C4-2B (cell line): ENCODE data around the gene TSEN2.

ENCODE experiments used
- H3K27ac ChIP-seq: fragments of 450-650 bp; 2 replicates; pipeline ENCODE4 v1.5.1; 2017
- CTCF ChIP-seq: fragments of 450-650 bp; conservative IDR thresholded peaks from 2 replicates; pipeline ENCODE4 v1.5.1; 2017; ENCODE audit warnings: mild to moderate bottlenecking
- ZFX ChIP-seq: fragments of 450-650 bp; IDR thresholded peaks from 2 replicates; pipeline ENCODE4 v1.6.1; 2017

Gene TSEN2

GRCh38 chr3:12486916-12487315, 2.6 kb downstream of the TSEN2 start:
- H3K27ac ChIP-seq, result no peak overlapping the region
- TF ChIP-seq CTCF (no peak), ZFX (no peak)

DNA sequence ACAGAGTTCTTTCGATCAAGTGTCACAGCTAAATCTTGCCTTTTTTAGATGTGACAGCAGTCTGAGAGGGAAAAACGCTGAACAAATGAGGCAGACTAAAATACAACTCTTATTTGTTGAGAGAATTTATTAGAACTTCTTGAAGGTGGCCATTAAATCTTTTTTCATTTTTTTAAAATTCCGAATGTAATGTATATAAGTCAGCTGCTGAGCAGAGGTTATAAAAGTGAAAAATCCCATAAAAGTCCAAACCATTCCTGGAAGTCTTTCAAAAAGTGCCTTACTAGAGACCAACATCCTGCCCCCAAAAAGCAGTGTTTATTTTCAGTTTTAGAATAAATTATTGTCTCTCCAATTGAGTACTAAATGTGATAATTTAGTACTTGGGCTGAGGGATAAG, 3.1 kb downstream of the TSEN2 start:
- no peak for TF ChIP-seq CTCF
- no peak for TF ChIP-seq ZFX

DNA sequence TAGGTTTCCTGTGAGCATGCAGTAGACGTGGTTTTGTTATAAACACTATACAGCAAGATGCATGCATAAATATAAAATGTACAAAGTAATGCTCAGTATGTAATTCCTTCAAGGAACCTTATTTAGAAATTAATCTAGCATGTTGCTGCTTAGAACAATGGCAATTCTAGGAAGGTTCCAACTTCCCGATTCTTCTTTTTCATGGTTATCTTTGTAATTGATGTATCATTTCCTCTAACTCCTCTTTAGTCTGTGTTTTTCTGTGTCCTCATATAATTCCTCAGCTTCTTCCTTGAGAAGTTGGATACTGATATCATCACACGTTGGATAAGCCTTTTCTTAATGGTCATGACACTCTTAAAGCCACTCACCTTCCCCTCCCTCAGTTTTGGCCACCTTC, 3.5 kb downstream of the TSEN2 start:
- TF ChIP-seq ZFX (no peak), CTCF (no peak)
- H3K27ac ChIP-seq, result no peak overlapping the region

More for the DNA sequence above, 3.1 kb downstream of the TSEN2 start:
- H3K27ac ChIP-seq, result no peak overlapping the region

DNA sequence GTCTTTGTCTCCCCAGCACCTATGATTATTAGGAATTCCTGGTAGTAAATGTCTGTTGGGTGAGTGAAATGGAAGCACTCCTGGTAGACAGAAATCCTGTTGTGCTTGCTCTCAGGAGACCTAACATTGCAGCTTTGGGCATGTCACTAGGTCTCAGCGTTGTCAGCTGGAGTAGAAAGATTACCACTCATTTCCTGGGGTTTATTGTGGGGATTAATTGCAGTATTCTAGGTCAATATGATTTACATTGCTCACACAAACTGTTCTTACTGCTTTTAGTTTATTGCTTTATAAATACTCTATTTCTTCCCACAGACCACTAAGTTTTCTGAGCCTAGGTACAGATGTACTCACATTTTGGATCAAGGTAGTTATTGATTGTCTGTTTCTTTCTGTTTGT, 5.1 kb downstream of the TSEN2 start:
- H3K27ac ChIP-seq, result no peak overlapping the region
- no peak for TF ChIP-seq CTCF
- no peak for TF ChIP-seq ZFX

DNA sequence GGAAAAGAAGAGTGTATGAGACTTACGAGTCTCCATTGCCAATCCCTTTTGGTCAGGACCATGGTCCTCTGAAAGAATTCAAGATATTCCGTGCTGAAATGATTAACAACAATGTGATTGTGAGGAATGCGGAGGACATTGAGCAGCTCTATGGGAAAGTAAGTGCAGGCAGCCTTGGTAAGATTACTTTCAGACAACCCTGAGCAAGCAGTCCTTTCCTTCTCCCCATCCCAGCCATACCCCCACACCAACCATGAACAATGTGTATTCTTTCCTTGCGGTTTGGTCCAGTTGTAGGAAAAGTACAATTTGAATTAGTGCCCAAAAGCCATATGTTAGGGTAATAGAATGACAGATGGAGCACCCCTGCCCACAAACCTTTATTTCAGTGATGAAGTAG, 5.6 kb downstream of the TSEN2 start:
- no peak overlapping the region for H3K27ac ChIP-seq
- TF ChIP-seq ZFX, result no peak
- no peak for TF ChIP-seq CTCF

- TF ChIP-seq ZFX, result no peak
- TF ChIP-seq CTCF, result no peak
- H3K27ac ChIP-seq, result no peak overlapping the region
Measured at GRCh38 chr3:12490547-12490946, 6.3 kb downstream of the TSEN2 start.

DNA sequence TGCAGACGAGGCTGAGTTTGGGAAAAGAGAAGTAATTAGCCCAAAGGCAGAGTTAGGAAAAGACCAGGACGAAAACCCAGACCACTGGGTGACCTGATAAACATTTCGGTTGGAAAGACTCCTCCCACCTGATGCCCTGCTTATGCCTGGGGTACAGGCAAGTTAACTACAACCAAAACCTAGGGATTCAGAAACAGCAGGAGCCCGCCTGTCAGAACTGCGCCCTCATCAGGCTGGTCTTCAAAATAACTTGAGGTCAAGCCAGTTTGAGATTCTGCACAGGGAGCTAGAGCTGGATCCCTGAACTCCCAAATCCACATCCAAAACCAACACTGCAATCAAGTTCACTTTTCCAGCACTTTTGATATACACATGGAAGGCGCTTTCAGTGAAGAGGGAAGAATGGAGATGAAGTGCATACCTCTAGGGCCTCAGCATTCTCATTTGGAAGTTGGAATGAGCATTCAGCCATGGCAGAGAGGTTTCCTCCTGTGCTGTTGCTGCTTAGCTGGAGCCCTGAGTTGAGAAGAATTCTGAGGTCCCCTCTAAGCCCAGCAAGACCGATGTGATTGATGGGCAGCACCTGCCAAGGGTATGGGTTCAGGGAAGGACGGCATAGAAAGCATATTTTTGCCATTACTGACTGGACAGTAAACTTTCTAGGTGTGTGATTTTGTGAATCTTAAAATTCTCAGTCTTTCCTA, 11.6 kb downstream of the TSEN2 start:
- TF ChIP-seq CTCF (peak; percentile 26), ZFX (no peak)
- no peak overlapping the region for H3K27ac ChIP-seq
